ENCODE results near the gene GNAQ. TPM values are rescaled to one million over a fixed set of nuclear protein-coding genes. Genes with fewer than 3 reads are reported as not detected.

Gene GNAQ
- total and polyA plus RNA-seq, 4 donors, result 6.8 to 19.6 (median 12.6) TPM

DNA sequence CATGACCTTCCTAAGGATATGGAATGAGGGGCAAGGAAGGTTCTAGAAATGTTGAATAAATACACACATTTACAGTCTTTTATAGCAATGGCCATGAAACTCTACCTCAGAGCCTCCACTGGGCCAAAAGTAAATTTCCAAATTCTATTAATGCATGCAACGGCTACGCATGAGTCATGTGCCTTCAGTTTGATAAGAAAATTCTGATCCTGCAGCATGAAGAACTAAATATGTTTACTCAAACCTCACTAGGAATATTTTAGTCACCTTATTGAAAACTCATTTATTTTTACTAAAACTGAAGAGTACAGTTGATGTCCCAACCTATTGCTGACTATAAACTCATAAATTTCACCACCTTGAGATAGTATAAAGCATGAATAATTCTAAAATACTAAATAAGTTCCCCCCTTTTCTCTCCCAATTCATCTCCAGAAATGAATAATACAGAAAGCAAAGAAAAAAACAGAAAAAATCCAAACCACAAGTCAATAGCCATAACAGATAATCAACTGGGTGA, 92.4 kb downstream of the GNAQ start:
- Histone ChIP-seq H3K4me1 (ENCODE audit: control insufficient read depth in 4 of 4, insufficient read depth in 4 of 4, low read length in 3 of 4) (no peaks in the 10 kb centered on the region), H3K9me3 (ENCODE audit: control insufficient read depth in 4 of 4, low read length in 3 of 4) (no peaks in the 10 kb centered on the region), H3K9ac (ENCODE audit: low read depth in 1 of 2, low read length in 2 of 2) (no peak overlapping the region), H3K4me3 (ENCODE audit: low read depth in 1 of 3, low read length in 3 of 3) (no peak overlapping the region), H3K27ac (ENCODE audit: low read depth in 1 of 2, low read length in 2 of 2) (no peak overlapping the region), H3K36me3 (ENCODE audit: control insufficient read depth in 4 of 4, insufficient read depth in 3 of 4, low read depth in 1 of 4, low read length in 3 of 4) (no peaks in the 10 kb centered on the region), H3K27me3 (ENCODE audit: control insufficient read depth in 4 of 4, insufficient read depth in 4 of 4, low read length in 3 of 4) (no peaks in the 10 kb centered on the region)
- DNase-seq (ENCODE audit: low spot score), result no peak
- WGBS, result 73% methylated on average over 2 of the region's 2 CpGs
- TF ChIP-seq HNF4G (IDR thresholded peaks at IDR 0.05) (no peak), FOXA1 (IDR thresholded peaks at IDR 0.05) (no peak), TAF1 (conservative IDR thresholded peaks at IDR 0.05) (no peak), FOXA2 (IDR thresholded peaks at IDR 0.05) (no peak), HNF4A (conservative IDR thresholded peaks at IDR 0.05) (no peak), EGR1 (IDR thresholded peaks at IDR 0.05; ENCODE audit: low read depth in 2 of 2) (no peak), JUND (IDR thresholded peaks at IDR 0.05) (no peak), SP1 (IDR thresholded peaks at IDR 0.05) (no peak), YY1 (IDR thresholded peaks at IDR 0.05) (no peak), REST (IDR thresholded peaks at IDR 0.05) (no peak)

DNA sequence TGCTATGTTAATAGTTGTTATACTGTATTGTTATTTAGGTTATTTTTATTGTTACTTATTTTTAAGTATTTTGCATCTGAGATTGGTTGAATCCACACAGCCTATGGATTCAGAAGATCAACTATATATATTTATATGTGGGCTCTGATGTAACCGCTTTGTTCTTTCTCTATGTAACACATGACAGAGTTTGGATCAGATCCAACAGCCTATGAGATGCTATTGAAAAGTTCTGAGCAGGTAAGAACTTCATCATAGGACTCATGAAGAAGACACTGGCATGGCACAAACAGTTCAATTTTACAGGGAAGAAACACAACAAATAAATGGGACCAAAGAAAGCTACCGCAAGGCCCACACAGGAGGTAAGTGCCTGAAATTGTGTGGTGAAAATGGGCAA, 93.4 kb downstream of the GNAQ start:
- no peaks in the 10 kb centered on the region for H3K36me3 ChIP-seq (ENCODE audit: control insufficient read depth in 4 of 4, insufficient read depth in 3 of 4, low read depth in 1 of 4, low read length in 3 of 4)
- no peak overlapping the region for H3K9ac ChIP-seq (ENCODE audit: low read depth in 1 of 2, low read length in 2 of 2)
- H3K4me1 ChIP-seq (ENCODE audit: control insufficient read depth in 4 of 4, insufficient read depth in 4 of 4, low read length in 3 of 4), result no peaks in the 10 kb centered on the region
- 95% methylated on average over 2 of the region's 2 CpGs for WGBS
- H3K27me3 ChIP-seq (ENCODE audit: control insufficient read depth in 4 of 4, insufficient read depth in 4 of 4, low read length in 3 of 4), result no peaks in the 10 kb centered on the region
- H3K27ac ChIP-seq (ENCODE audit: low read depth in 1 of 2, low read length in 2 of 2), result no peak overlapping the region
- no peaks in the 10 kb centered on the region for H3K9me3 ChIP-seq (ENCODE audit: control insufficient read depth in 4 of 4, low read length in 3 of 4)
- no peak for TF ChIP-seq TAF1 (conservative IDR thresholded peaks at IDR 0.05)
- TF ChIP-seq YY1 (IDR thresholded peaks at IDR 0.05), result no peak
- TF ChIP-seq REST (IDR thresholded peaks at IDR 0.05), result no peak
- TF ChIP-seq EGR1 (IDR thresholded peaks at IDR 0.05; ENCODE audit: low read depth in 2 of 2), result no peak
- no peak overlapping the region for H3K4me3 ChIP-seq (ENCODE audit: low read depth in 1 of 3, low read length in 3 of 3)
- DNase-seq (ENCODE audit: low spot score), result no peak

- Histone ChIP-seq H3K4me1 (ENCODE audit: control insufficient read depth in 4 of 4, insufficient read depth in 4 of 4, low read length in 3 of 4) (peaks cover 0 to 4% (median 0%) of the 10 kb centered on the region in 4 donors), H3K27me3 (ENCODE audit: control insufficient read depth in 4 of 4, insufficient read depth in 4 of 4, low read length in 3 of 4) (no peaks in the 10 kb centered on the region), H3K9me3 (ENCODE audit: control insufficient read depth in 4 of 4, low read length in 3 of 4) (no peaks in the 10 kb centered on the region), H3K27ac (ENCODE audit: low read depth in 1 of 2, low read length in 2 of 2) (no peak overlapping the region), H3K9ac (ENCODE audit: low read depth in 1 of 2, low read length in 2 of 2) (no peak overlapping the region), H3K4me3 (ENCODE audit: low read depth in 1 of 3, low read length in 3 of 3) (no peak overlapping the region), H3K36me3 (ENCODE audit: control insufficient read depth in 4 of 4, insufficient read depth in 3 of 4, low read depth in 1 of 4, low read length in 3 of 4) (no peaks in the 10 kb centered on the region)
- no peak for DNase-seq (ENCODE audit: low spot score)
- 81% methylated on average over 3 of the region's 3 CpGs for WGBS
- TF ChIP-seq RAD21 (IDR thresholded peaks at IDR 0.05) (no peak), SP1 (IDR thresholded peaks at IDR 0.05) (no peak), HNF4G (IDR thresholded peaks at IDR 0.05) (no peak), JUND (IDR thresholded peaks at IDR 0.05) (no peak), EGR1 (IDR thresholded peaks at IDR 0.05; ENCODE audit: low read depth in 2 of 2) (no peak), HNF4A (conservative IDR thresholded peaks at IDR 0.05) (no peak), FOXA1 (IDR thresholded peaks at IDR 0.05) (no peak)
- TF ChIP-seq, protein P1, sequence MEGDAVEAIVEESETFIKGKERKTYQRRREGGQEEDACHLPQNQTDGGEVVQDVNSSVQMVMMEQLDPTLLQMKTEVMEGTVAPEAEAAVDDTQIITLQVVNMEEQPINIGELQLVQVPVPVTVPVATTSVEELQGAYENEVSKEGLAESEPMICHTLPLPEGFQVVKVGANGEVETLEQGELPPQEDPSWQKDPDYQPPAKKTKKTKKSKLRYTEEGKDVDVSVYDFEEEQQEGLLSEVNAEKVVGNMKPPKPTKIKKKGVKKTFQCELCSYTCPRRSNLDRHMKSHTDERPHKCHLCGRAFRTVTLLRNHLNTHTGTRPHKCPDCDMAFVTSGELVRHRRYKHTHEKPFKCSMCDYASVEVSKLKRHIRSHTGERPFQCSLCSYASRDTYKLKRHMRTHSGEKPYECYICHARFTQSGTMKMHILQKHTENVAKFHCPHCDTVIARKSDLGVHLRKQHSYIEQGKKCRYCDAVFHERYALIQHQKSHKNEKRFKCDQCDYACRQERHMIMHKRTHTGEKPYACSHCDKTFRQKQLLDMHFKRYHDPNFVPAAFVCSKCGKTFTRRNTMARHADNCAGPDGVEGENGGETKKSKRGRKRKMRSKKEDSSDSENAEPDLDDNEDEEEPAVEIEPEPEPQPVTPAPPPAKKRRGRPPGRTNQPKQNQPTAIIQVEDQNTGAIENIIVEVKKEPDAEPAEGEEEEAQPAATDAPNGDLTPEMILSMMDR (IDR thresholded peaks at IDR 0.05; ENCODE audit: low read depth, low read length, missing input control), result no peak
- TF ChIP-seq, protein P2, sequence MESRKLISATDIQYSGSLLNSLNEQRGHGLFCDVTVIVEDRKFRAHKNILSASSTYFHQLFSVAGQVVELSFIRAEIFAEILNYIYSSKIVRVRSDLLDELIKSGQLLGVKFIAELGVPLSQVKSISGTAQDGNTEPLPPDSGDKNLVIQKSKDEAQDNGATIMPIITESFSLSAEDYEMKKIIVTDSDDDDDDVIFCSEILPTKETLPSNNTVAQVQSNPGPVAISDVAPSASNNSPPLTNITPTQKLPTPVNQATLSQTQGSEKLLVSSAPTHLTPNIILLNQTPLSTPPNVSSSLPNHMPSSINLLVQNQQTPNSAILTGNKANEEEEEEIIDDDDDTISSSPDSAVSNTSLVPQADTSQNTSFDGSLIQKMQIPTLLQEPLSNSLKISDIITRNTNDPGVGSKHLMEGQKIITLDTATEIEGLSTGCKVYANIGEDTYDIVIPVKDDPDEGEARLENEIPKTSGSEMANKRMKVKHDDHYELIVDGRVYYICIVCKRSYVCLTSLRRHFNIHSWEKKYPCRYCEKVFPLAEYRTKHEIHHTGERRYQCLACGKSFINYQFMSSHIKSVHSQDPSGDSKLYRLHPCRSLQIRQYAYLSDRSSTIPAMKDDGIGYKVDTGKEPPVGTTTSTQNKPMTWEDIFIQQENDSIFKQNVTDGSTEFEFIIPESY (IDR thresholded peaks at IDR 0.05), result no peak
- TF ChIP-seq, protein P3, sequence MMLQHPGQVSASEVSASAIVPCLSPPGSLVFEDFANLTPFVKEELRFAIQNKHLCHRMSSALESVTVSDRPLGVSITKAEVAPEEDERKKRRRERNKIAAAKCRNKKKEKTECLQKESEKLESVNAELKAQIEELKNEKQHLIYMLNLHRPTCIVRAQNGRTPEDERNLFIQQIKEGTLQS (IDR thresholded peaks at IDR 0.05), result no peak
These were observed 95.6 kb downstream of the GNAQ start for GRCh38 chr9:77935974-77936373.
